ENCODE results near the gene RECK.

DNA sequence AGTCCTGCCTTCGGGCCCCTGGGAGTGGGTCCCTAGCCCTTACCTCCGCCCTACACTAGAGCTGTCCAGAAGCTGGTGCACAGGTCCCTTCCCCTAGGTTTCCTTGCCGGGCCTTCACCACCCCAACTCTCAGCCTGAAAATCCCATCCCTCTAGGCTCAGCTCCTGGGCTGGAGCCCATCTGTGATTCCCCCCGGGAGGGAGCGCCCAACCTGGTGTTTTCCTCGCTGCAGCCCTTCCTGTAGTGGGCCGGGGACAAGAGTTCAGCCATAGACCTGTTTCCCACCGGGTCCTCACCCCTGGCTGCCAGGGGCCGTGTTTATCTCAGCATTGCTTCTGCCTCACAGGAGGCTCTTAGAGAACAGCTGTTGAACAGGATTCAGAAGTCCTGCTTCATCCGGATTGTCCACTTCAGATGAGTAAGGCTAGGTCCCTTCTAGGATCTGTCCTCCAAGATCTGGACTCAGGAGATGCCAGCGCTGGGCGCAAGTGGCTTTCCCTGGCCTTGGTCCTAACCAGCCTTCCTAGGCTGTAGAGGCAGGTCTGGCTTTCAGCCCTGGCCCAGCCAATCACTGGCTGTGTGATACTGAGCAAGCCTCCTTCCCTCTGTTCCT, 100.8 kb downstream of the RECK start:
- TF ChIP-seq, protein P1, sequence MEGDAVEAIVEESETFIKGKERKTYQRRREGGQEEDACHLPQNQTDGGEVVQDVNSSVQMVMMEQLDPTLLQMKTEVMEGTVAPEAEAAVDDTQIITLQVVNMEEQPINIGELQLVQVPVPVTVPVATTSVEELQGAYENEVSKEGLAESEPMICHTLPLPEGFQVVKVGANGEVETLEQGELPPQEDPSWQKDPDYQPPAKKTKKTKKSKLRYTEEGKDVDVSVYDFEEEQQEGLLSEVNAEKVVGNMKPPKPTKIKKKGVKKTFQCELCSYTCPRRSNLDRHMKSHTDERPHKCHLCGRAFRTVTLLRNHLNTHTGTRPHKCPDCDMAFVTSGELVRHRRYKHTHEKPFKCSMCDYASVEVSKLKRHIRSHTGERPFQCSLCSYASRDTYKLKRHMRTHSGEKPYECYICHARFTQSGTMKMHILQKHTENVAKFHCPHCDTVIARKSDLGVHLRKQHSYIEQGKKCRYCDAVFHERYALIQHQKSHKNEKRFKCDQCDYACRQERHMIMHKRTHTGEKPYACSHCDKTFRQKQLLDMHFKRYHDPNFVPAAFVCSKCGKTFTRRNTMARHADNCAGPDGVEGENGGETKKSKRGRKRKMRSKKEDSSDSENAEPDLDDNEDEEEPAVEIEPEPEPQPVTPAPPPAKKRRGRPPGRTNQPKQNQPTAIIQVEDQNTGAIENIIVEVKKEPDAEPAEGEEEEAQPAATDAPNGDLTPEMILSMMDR (conservative IDR thresholded peaks at IDR 0.05): no peak
- TF ChIP-seq EZH2 (IDR thresholded peaks at IDR 0.05; ENCODE audit: low read depth): no peak

Measured in PC-9 (cell line).